Nephron (organoid): ENCODE results near the gene EEF2K.
A peak's percentile ranks its signal among the peaks of the same experiment; 100 is the strongest.
"Not testable (repeated sequence)": the region's sequence is repeated elsewhere in the genome, so short reads cannot be mapped to it uniquely, and the experiment has no call there.

Experiments used
- H3K27ac Mint-ChIP-seq, 3 experiments: 2 replicates each; pipeline ENCODE4 v1.8.0; 2020; ENCODE audit warnings: mixed read lengths in 3 of 3, mild to moderate bottlenecking in 2 of 3, moderate library complexity in 1 of 3
- H3K27me3 Mint-ChIP-seq: 2 replicates; pipeline ENCODE4 v1.8.0; 2021; ENCODE audit warnings: low read depth, mild to moderate bottlenecking, moderate library complexity, mixed read lengths
- H3K36me3 Mint-ChIP-seq: 2 replicates; pipeline ENCODE4 v1.8.0; 2020; ENCODE audit warnings: low read depth, mixed read lengths
- H3K4me1 Mint-ChIP-seq: 2 replicates; pipeline ENCODE4 v1.8.0; 2020; ENCODE audit warnings: mixed read lengths
- H3K4me3 Mint-ChIP-seq, 3 experiments: 2 replicates each; pipeline ENCODE4 v1.8.0; 2020; ENCODE audit warnings: mild to moderate bottlenecking in 3 of 3, mixed read lengths in 3 of 3, moderate library complexity in 2 of 3
- H3K9me3 Mint-ChIP-seq: 2 replicates; pipeline ENCODE4 v1.8.0; 2020; ENCODE audit warnings: mixed read lengths
- TF ChIP-seq, protein P1 (sequence below), 3 experiments: fragments of 200-600 bp; sonication (generic); IDR thresholded peaks; one replicate each; pipeline ENCODE4 v1.5.0; 2021; ENCODE audit warnings: antibody characterized with exemption in 3 of 3; ENCODE audit not compliant: unreplicated experiment in 3 of 3

The EEF2K gene

DNA sequence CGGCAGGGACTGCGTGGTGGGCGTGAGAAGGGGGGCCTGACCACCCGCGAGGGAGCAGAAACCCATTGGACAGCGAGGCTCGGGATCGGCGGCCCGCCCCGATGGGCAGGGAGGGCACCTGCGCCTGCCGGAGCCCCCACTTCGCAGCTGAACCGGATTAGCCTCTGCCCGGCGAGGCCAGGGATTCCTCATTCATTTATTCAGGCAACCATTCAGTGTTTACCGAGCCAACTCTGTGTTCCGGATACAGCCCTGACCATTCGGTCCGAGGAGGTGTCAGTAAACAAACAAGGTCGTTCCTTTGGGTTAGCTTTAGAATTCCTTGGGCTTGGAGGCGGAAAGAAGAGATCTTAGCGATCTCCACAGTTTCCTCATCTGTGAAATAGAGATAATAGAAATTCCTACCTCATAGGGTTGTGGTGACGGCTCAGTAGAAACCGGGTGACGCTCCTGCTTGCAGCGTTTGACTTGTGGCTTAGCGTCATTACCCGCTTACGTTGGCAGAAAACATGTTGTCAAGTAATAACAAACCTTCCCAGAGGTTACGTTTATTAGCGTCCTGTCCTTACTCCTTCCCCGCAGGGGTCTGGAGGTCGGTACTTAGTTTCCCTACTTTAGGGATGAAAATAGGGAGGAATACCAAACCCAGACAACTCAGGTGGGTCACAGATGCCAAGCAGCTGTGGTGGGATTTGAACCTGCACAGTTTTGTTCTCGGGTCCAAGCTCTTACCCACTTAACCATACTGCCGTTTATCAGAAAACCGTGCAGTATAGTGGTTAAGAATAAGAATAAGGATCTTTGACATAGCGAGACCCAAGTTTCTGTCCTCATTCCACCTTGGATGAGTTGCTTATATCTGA is 92.0 kb downstream of the EEF2K start:
- H3K27ac Mint-ChIP-seq: peak overlapping the region; percentile 96
- H3K4me1 Mint-ChIP-seq: peaks cover 29% of the 10 kb centered on the region
- peaks cover 9% of the 10 kb centered on the region for H3K27me3 Mint-ChIP-seq
- H3K4me3 Mint-ChIP-seq: peak overlapping the region; percentile 95 to 99 (median 97)
- peaks cover 7% of the 10 kb centered on the region for H3K36me3 Mint-ChIP-seq
- TF ChIP-seq, protein P1, sequence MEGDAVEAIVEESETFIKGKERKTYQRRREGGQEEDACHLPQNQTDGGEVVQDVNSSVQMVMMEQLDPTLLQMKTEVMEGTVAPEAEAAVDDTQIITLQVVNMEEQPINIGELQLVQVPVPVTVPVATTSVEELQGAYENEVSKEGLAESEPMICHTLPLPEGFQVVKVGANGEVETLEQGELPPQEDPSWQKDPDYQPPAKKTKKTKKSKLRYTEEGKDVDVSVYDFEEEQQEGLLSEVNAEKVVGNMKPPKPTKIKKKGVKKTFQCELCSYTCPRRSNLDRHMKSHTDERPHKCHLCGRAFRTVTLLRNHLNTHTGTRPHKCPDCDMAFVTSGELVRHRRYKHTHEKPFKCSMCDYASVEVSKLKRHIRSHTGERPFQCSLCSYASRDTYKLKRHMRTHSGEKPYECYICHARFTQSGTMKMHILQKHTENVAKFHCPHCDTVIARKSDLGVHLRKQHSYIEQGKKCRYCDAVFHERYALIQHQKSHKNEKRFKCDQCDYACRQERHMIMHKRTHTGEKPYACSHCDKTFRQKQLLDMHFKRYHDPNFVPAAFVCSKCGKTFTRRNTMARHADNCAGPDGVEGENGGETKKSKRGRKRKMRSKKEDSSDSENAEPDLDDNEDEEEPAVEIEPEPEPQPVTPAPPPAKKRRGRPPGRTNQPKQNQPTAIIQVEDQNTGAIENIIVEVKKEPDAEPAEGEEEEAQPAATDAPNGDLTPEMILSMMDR (IDR thresholded peaks at IDR 0.05; ENCODE audit: unreplicated experiment in 3 of 3): no peak
- no peaks in the 10 kb centered on the region for H3K9me3 Mint-ChIP-seq

DNA sequence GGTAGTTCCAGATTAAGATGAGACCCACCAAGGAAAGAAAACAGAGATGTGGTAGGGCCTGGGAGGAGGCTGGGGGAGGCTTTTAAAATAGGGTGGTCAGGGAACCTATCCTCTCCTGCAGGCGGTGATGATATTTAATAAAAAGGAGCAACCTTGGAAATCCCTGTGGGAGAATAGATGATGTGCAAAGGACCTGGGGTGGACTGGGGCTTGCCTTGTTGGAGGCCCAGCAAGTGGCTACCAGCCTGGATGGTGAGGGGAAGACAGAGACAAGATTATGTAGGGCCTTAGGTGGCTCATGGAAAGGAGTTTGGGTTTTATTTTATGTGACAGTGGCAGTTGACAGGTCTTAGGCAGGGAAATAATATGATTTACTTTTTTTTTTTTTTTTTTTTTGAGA is 93.0 kb downstream of the EEF2K start:
- peak overlapping the region; percentile 47 to 99 (median 97) for H3K4me3 Mint-ChIP-seq
- peaks cover 5% of the 10 kb centered on the region for H3K27me3 Mint-ChIP-seq
- H3K27ac Mint-ChIP-seq: no peak overlapping the region
- TF ChIP-seq, protein P1 (IDR thresholded peaks at IDR 0.05; ENCODE audit: unreplicated experiment in 3 of 3): no peak
- peaks cover 29% of the 10 kb centered on the region for H3K4me1 Mint-ChIP-seq
- H3K36me3 Mint-ChIP-seq: peaks cover 10% of the 10 kb centered on the region
- no peaks in the 10 kb centered on the region for H3K9me3 Mint-ChIP-seq

DNA sequence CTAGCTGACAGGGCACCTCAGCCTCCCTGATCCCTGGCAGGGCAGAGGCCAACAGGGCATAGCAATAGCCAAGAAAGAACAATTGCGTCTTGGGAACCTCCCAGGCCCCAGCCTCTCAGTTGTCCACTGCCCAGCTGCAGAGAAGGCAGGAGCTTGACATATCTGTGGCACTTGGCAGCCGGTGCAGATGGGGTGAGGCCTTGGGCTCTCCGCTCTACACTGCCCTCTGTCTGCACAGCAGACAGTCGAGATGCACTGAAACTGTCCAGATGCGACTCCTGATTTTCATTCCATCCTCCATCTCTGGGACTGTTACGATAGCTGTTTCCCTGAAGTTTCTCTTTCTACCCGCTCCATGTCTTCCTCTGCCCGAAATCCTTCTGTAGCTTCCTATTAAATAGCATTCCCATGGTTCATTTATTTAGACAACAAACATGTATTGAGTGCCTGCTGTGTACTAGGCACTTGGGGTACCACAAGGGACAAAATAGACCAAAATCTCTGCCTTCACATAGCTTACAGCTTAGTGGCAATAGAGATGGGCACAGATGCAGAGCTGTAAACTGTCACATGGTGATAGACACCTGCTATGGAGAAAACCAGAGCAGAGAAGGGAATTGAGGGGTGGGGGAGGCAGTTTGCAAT is 94.5 kb downstream of the EEF2K start:
- Mint-ChIP-seq H3K4me3 (peak overlapping the region; percentile 38 to 68 (median 60)), H3K36me3 (peaks cover 14% of the 10 kb centered on the region), H3K9me3 (no peaks in the 10 kb centered on the region), H3K27me3 (peaks cover 4% of the 10 kb centered on the region), H3K27ac (no peak overlapping the region), H3K4me1 (peaks cover 29% of the 10 kb centered on the region)
- TF ChIP-seq, protein P1 (IDR thresholded peaks at IDR 0.05; ENCODE audit: unreplicated experiment in 3 of 3): peak; percentile 37 to 43 (median 43)

DNA sequence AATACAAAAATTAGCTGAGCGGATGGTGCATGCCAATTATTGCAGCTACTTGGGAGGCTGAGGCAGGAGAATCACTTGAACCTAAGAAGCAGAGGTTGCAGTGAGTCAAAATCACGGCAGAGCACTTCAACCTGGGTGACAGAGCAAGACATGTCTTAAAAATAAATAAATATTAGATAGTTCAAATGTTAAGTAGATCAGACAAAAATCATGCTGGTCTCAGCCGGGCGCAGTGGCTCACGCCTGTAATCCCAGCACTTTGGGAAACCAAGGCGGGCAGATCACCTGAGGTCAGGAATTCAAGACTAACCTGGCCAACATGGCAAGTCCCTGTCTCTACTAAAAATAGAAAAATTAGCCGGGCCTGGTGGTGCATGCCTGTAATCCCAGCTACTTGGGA is 95.3 kb downstream of the EEF2K start:
- H3K27me3 Mint-ChIP-seq, H3K27ac Mint-ChIP-seq, H3K9me3 Mint-ChIP-seq, H3K4me3 Mint-ChIP-seq: not testable (repeated sequence)
- Mint-ChIP-seq H3K36me3 (peaks cover 14% of the 10 kb centered on the region), H3K4me1 (peaks cover 24% of the 10 kb centered on the region)

DNA sequence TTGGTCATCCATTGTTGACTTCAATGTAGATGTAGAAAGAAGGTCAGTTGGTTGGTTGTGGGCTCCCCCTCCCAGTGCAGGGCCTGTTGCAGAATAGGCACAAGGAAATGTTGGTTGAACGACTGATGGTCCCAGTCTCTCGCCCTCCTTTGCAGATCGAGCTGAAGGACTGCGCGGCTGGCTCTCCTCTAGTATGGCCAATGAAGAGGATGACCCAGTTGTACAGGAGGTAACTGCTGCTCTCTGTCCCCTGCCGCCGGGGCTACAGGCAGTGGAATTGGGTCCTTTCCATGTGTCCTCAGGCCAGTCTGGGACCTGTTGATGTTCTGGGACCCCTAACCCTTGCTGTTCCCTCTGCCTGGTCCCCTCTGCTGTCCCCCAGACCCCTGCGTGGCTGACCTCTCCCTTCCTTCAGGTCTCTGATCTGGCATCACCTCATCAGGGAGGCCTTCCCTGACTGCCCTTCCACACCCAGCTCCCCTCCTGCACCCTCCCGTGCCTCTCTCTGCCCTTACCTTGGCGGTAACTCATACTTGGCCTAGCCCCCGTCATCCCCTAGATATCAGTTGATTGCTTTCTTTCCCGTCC is 96.8 kb downstream of the EEF2K start:
- Mint-ChIP-seq H3K4me1 (peaks cover 24% of the 10 kb centered on the region), H3K4me3 (no peak overlapping the region)

DNA sequence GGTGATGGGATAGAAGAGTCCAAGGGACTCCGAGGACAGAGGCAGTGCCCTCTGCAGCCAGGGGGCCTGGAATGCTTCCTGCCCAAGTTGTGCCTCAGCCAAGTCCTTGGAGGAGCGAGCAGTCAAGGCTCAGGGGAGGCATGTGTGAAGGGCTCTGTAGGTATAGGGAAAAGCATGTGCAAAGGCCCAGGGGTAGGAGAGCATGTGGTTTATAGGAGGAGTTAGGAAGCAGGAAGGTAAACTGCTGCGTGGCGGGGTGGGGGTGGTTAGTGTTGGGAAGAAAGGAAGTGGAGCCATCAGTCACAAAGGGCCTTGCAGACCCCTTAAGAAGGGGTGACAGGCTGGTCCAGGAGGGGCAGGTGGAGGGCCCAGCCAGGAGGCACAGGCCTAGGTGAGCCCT is 98.3 kb downstream of the EEF2K start:
- no peaks in the 10 kb centered on the region for H3K9me3 Mint-ChIP-seq
- H3K4me1 Mint-ChIP-seq: peaks cover 11% of the 10 kb centered on the region
- TF ChIP-seq, protein P1 (IDR thresholded peaks at IDR 0.05; ENCODE audit: unreplicated experiment in 3 of 3): no peak
- no peak overlapping the region for H3K4me3 Mint-ChIP-seq
- no peaks in the 10 kb centered on the region for H3K27me3 Mint-ChIP-seq
- no peak overlapping the region for H3K27ac Mint-ChIP-seq
- peaks cover 30% of the 10 kb centered on the region for H3K36me3 Mint-ChIP-seq

More for the DNA sequence above, 96.8 kb downstream of the EEF2K start:
- TF ChIP-seq, protein P1 (IDR thresholded peaks at IDR 0.05; ENCODE audit: unreplicated experiment in 3 of 3): no peak
- Mint-ChIP-seq H3K27ac (no peak overlapping the region), H3K36me3 (peaks cover 19% of the 10 kb centered on the region), H3K27me3 (no peaks in the 10 kb centered on the region), H3K9me3 (no peaks in the 10 kb centered on the region)
